ENCODE data around the gene CGB7.
"Not testable (repeated sequence)": the region's sequence is repeated elsewhere in the genome, so short reads cannot be mapped to it uniquely, and the experiment has no call there.

The CGB7 gene

DNA sequence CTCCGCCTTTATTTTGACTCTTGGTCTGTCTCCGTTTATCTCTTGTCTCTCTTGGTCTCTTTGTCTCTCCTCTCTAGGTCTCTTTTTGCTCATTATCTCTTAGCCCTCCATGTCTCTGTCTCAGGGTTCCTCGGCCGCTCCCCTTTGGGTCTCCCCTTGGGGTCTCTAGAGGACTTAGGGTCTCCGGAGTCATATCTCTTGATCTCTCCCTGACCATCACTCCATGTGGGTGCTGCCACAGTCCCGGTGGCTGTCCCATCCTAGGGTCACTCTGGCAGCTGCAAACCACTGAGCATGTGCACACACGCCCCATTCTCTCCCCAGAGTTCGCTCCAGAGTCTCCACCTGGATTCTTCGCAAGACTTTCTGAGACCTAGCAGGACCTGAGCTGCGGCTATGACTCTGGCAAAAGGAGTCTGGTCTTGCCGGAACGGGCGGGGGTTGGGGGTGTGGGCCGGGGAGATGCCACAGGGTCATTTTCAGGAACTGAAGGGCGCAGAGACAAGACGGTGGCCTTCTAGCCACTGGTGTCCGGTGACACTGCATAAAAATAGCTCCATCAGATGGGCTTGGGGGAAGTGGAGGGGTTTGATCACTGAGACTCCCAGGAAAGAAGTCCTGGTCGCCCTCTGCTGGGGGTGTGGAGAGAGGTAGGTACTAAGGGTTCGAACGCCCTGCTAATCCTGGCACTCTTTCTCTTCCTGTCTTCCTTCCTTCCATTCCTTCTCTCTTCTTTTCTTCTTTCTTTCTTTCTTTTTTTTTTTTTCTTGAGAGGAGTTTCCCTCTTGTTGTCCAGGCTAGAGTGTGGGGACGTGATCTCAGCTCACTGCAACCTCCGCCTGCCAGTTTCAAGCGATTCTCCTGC is 16.2 kb upstream of the CGB7 start:
- DNase-seq: no peak

- DNase-seq: no peak
Observed at GRCh38 chr19:49071860-49072547, 14.5 kb upstream of the CGB7 start.

DNA sequence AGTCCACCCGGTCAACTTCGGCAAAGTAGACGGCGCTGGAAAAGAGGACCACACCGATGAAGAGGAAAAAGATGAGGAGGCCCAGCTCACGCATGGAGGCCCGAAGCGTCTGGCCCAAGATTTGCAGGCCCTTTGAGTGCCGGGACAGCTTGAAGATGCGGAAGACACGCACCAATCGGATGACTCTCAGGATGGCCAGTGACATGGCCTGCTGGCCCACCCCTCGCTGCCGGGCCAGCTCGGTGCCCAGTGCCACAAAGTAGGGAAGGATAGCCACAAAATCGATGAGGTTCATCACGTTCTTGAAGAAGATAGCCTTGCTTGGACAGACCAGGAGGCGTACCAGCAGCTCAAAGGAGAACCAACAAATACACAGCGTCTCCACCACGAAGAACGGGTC is 12.9 kb upstream of the CGB7 start:
- DNase-seq: no peak

DNA sequence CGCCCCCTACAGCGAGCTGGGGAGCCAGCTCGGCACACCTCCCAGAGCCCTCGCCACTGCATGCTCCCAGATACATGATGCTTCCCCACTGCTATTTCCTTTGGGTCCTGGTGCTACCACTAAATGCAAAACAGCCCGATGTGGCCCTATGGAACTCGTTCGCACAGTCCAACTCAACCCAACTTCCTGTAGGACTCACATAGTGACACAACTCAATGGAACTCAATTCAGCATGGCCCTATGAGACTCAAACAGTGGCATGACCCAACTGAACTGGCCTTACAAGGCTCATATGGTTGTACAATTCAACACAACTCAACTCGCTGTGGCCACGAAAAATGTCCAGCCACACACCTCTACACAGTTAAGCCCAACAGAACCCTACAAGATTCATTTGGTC is 11.5 kb upstream of the CGB7 start:
- DNase-seq: no peak

DNA sequence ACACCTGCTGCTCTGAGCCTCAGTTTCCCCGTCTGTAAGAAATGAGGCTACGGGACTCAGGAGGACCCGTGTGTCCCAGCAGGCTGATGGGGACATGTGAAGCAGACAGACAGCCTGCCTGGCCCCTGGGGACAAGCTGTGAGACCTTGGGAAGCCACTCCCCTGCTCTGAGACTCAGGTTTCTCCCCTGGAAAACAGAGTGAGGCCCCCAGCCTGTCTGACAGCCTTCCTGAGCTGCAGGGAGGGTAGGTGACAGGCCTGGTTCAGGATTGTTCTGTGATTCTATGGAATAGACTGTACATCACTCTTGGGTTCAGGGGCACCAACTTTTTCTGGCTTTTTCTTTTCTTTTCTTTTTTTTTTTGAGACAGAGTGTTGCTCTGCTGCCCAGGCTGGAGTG is 10.0 kb upstream of the CGB7 start:
- no peak for DNase-seq

DNA sequence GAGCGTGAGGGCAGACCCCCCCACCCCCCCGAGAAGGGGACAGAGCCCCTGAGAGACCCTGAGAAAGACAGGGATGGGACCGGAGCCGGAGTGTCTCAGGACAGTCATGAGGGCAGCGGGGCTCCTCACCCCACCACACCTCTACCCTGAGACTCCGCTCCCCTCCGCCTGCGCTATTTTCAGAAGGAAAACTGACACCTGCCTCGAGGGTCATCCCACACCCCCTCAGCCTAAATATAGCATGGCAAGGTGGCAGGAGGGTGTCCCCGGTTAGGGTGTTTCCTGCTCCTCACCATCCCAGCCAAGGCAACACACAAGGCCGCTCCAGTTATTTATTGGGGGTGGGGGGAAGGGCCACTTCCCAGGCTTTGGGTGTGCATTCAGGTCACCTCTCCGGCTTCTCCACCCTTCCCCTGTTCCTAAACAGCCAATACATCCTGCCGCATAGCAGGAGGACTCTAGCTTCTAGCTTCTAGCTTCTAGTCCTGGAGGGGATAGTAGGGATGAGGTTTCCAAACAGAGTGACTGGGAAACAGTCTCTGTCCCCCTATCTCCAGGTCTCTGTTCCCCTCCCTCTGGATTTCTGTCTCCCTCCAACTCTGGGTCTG is 8.5 kb upstream of the CGB7 start:
- DNase-seq: no peak

GRCh38 chr19:49064768-49065611 is 7.4 kb upstream of the CGB7 start, which contains the start of gene NTF4:
TSS of gene NTF4 (minus strand) at chr19:49064818. CDS start at chr19:49061997, 2,821 bp downstream.
- no peak for DNase-seq

DNA sequence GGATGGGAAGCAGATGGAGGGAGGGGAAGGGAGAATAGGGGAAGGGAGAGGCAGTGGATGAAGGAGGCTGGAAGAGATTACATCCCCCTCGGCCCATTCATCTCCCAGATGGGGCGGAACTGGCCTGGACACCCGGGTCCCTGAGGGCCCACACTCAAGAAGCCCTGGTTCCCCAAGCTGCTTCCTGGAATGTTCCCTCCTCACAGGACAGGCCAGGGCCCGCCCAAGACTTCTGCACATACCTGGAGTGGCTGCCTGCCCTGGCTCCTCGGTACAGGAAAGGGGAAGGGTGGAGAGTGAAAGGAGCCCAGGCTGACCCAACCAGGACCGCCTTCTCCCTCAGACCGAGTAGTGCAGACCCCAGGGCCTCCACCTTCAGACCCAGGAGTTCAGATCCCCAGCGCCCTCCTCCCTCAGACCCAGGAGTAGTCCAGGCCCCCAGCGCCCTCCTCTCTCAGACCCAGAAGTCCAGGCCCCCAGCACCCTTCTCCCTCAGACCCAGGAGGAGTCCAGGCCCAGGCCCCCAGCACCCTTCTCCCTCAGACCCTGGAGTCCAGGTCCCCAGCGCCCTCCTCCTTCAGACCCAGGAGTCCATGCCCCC is 6.6 kb upstream of the CGB7 start:
- no peak for DNase-seq

GRCh38 chr19:49061445-49061844 is 3.9 kb upstream of the CGB7 start:
- no peak for DNase-seq

DNA sequence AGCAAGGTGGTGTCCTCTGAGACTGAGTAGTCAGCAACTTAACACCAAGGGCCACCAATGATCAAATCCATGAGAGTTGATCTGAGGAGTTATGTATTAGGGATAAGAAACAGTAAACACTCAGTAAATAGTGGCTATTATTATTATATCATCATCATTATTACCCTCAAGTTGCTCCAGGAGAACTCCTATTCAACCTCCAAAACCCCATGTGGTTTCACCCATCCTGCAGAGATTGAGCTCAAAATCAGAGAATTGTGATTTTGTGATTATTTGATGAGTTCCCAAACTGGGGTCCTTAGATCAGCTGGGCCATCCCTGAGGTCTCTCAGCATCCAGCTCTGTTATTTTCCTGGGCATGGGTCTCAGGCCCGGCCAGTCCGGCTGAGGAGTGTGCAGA is 3.5 kb upstream of the CGB7 start:
- no peak for DNase-seq

- DNase-seq: no peak
Observed at GRCh38 chr19:49059053-49059452, 1.5 kb upstream of the CGB7 start.

DNA sequence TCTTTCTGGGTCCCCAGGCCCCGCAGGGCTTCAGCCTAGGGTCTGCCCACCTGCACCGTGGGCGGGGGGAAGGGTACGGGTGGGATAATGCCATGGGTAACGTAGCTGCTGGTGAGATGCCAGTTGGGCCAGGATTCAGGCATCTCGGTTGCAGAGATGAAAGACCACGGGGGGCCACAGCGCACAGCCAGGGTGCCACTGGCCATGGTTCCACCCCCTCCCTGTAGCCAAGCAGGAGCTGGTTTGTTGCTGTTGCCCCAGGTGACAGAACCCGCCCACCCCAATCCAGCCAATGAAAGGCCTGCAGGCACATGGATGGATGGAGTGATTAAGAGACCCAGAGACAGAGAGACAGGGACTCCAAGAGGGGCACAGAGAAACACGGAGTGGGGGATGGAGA is 1.0 kb upstream of the CGB7 start:
- DNase-seq: no peak

- DNase-seq: not testable (repeated sequence)
Observed at GRCh38 chr19:49056902-49057596, 500 bp downstream of the CGB7 start.

DNA sequence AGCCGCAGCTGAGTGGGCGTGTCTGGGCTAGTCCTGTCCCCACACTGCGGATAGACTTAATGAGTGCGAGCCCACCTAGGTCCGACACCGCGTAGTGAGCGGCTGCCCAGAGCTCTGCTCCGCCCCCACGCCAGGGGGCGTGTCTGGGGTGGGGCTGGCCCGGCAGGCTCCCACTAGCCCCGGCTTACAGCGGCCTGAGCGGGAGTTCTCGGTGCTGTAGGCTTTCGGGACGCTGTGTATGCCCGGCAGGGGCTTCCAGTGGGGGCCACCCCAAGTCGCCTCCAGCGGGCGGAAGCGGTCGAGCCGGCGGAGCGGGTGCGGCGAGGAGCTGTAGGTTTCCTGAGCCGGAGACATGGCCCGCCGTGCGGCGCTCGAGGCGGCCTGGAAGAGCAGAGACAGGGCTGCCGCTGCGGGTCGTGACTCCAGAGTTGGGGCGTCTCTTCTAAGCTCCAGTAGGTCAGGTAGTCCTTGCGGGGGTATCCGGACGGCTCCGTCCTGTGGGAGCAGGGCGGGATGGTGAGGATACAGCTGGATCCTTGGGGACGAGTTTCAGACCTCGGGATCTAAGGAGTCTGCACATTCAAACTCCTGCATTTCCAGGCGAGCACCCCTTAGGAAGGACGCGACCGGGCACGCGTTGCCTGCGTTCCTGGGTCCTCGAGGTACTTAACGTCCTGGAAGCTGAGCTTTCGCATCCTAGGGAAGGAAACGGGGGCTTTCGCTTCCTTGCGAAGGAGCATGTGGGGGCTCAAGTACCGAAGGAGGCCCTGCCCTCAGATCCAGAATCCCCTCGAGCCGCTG is 1.2 kb downstream of the CGB7 start:
- peak; percentile 21 for DNase-seq

- not testable (repeated sequence) for DNase-seq
Observed at GRCh38 chr19:49050376-49051033, 7.0 kb downstream of the CGB7 start.

DNA sequence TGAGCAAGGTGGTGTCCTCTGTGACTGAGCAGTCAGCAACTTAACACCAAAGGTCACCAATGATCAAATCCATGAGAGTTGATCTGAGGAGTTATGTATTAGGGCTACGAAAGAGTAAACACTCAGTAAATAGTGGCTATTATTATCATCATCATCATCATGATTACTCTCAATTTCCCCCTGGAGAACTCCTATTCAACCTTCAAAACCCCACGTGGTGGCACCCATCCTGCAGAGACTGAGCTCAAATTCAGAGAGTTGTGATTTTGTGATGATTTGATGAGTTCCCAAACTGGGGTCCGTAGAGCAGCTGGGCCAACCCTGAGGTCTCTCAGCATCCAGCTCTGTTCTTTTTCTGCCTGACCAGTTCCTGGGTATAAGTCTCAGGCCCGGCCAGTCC is 7.7 kb downstream of the CGB7 start:
- not testable (repeated sequence) for DNase-seq

DNA sequence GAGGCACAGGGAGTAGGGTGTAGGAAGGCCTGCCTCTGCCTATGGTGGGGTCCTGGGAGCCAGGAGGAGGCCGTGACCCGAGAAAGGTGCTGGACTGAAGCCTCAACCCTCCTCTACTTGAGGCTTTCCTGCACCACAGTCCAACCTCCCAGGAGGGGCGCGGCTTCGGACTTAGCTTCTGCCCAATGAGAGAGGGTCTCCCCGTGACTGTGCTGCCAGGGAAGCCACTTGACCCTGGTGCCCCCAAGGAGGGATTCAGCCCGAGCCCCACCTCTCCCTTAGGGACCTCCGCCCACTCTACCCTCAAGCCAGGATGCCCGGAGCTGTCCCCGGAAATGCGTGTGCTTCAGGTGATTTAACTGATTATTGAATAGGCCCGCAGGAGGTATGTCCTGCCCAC is 8.5 kb downstream of the CGB7 start, which contains the start of gene CGB8:
Gene CGB8, minus strand, starts transcription at position 101 of the 400 bp plus-strand sequence. CDS start 372 bp downstream, outside the sequence.
- DNase-seq: not testable (repeated sequence)

DNA sequence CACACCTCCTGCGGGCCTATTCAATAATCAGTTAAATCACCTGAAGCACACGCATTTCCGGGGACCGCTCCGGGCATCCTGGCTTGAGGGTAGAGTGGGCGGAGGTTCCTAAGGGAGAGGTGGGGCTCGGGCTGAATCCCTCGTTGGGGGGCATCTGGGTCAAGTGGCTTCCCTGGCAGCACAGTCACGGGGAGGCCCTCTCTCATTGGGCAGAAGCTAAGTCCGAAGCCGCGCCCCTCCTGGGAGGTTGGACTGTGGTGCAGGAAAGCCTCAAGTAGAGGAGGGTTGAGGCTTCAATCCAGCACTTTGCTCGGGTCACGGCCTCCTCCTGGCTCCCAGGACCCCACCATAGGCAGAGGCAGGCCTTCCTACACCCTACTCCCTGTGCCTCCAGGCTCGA is 14.0 kb downstream of the CGB7 start, which contains the start of gene CGB5:
Gene CGB5, plus strand, starts transcription at position 301 of the 400 bp plus-strand sequence. CDS start 362 bp downstream, outside the sequence.
- DNase-seq: not testable (repeated sequence)

DNA sequence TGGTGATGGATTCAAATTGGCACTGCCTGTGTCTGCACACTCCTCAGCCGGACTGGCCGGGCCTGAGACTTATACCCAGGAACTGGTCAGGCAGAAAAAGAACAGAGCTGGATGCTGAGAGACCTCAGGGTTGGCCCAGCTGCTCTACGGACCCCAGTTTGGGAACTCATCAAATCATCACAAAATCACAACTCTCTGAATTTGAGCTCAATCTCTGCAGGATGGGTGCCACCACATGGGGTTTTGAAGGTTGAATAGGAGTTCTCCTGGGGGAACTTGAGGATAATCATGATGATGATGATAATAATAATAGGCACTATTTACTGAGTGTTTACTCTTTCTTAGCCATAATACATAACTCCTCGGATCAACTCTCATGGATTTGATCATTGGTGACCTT is 14.9 kb downstream of the CGB7 start:
- not testable (repeated sequence) for DNase-seq

- DNase-seq: no peak
Observed at GRCh38 chr19:49042177-49042576, 15.4 kb downstream of the CGB7 start.

All from effector CD4-positive, alpha-beta T cell (primary cell).